HL-60 (cell line): ENCODE results near the gene TBX3.

Experiments used
- CTCF ChIP-seq: IDR thresholded peaks from one replicate; pipeline ENCODE4 v1.5.1; 2011; ENCODE audit warnings: low read length, control low read depth, inconsistent platforms; ENCODE audit not compliant: insufficient read depth
- GABPA ChIP-seq: IDR thresholded peaks from 2 replicates; pipeline ENCODE4 v1.6.1; 2012; ENCODE audit warnings: low read depth
- POLR2AphosphoS5 ChIP-seq: IDR thresholded peaks from 2 replicates; pipeline ENCODE4 v1.6.1; 2012; ENCODE audit warnings: low read depth
- TF ChIP-seq, protein P1 (sequence below): IDR thresholded peaks from 2 replicates; pipeline ENCODE4 v1.6.1; 2012; ENCODE audit warnings: low read depth; ENCODE audit not compliant: insufficient replicate concordance

DNA sequence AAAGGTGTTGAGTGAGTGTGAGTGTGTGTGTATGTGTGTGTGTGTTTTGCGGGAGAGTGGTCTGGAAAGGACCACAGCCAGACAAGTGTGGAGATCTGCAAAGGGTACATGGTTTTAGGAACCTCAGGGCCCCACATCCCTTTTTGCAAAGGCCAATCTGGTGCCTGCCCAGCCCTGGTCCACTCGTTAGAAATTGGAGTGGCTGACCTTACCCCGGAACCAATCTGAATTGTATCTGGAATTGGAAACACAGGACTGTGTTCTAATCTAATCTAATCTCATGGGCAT lies 11.3 kb upstream of the TBX3 start:
- TF ChIP-seq POLR2AphosphoS5 (no peak), GABPA (no peak), CTCF (no peak)
- TF ChIP-seq, protein P1, sequence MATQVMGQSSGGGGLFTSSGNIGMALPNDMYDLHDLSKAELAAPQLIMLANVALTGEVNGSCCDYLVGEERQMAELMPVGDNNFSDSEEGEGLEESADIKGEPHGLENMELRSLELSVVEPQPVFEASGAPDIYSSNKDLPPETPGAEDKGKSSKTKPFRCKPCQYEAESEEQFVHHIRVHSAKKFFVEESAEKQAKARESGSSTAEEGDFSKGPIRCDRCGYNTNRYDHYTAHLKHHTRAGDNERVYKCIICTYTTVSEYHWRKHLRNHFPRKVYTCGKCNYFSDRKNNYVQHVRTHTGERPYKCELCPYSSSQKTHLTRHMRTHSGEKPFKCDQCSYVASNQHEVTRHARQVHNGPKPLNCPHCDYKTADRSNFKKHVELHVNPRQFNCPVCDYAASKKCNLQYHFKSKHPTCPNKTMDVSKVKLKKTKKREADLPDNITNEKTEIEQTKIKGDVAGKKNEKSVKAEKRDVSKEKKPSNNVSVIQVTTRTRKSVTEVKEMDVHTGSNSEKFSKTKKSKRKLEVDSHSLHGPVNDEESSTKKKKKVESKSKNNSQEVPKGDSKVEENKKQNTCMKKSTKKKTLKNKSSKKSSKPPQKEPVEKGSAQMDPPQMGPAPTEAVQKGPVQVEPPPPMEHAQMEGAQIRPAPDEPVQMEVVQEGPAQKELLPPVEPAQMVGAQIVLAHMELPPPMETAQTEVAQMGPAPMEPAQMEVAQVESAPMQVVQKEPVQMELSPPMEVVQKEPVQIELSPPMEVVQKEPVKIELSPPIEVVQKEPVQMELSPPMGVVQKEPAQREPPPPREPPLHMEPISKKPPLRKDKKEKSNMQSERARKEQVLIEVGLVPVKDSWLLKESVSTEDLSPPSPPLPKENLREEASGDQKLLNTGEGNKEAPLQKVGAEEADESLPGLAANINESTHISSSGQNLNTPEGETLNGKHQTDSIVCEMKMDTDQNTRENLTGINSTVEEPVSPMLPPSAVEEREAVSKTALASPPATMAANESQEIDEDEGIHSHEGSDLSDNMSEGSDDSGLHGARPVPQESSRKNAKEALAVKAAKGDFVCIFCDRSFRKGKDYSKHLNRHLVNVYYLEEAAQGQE, result no peak
